Peyer's patch (tissue), 4 donors: ENCODE data around the gene CASZ1.

Experiments
- CTCF ChIP-seq, 6 experiments: fragments of 450-650 bp in 4 of 6; fragments of 200-600 bp in 2 of 6; sonication (generic) in 1 of 6; IDR thresholded peaks; one replicate each; pipeline ENCODE4 v1.5.1; 2017 to 2019; ENCODE audit warnings: antibody characterized with exemption in 6 of 6, mild to moderate bottlenecking in 3 of 6, moderate library complexity in 1 of 6
- POLR2A ChIP-seq, 2 donors: fragments of 450-650 bp; IDR thresholded peaks; one replicate each; pipeline ENCODE4 v1.5.1; 2017; ENCODE audit warnings: antibody characterized with exemption in 2 of 2, mild to moderate bottlenecking in 2 of 2, moderate library complexity in 2 of 2

- TF ChIP-seq CTCF (IDR thresholded peaks at IDR 0.05) = no peak
- no peak for TF ChIP-seq POLR2A (IDR thresholded peaks at IDR 0.05)
Measured at GRCh38 chr1:10664251-10664650, 132.2 kb downstream of the CASZ1 start.
